Retinal pigment epithelial cell (primary cell): Measurements from ENCODE around the gene TSEN2.

Experiments used
- DNase-seq: peaks from one replicate; pipeline ENCODE4 v3.0.0-alpha.2; 2010; ENCODE audit warnings: low read depth
- H3K4me3 ChIP-seq: 2 replicates; pipeline ENCODE4 v1.5.1; 2011; ENCODE audit warnings: mild to moderate bottlenecking, low read length, control low read depth, moderate library complexity
- TF ChIP-seq, protein P1 (sequence below): conservative IDR thresholded peaks from 2 replicates; pipeline ENCODE4 v1.5.1; 2011; ENCODE audit warnings: low read depth, low read length, control low read depth, inconsistent platforms

Gene TSEN2

DNA sequence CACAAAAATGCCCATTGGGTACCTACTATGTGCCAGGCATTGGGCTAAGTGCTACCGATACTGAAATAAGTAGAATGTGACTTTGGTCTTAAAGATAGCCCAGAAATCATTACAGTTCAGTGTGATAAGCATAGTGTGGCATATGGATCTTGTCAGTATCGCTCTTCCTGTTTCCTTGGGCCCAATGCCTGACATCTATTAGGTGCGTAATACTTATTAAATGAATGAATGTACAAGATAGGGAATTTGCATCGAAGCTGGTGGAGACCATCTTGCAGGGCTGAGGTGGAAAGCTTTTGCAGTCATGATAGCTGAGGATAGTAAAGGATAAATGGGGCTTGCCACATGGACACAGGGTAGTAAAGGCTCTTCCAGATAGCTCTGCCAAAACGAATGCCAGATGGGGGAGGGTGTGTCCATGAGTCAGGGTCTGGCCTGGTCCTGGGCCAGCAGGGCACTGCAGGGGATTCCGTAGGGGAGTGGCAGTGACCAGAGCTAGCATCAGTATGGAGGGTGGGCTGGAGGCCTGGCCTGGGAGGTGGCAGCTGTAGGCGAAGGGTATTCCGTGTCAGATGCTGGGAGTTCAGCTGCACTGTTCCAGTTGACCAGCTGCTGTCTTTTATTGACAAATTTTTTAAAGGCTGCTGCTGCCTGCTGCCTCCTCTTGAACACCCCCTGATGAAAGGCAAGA is 23.5 kb downstream of the TSEN2 start:
- no peak overlapping the region for H3K4me3 ChIP-seq
- TF ChIP-seq, protein P1, sequence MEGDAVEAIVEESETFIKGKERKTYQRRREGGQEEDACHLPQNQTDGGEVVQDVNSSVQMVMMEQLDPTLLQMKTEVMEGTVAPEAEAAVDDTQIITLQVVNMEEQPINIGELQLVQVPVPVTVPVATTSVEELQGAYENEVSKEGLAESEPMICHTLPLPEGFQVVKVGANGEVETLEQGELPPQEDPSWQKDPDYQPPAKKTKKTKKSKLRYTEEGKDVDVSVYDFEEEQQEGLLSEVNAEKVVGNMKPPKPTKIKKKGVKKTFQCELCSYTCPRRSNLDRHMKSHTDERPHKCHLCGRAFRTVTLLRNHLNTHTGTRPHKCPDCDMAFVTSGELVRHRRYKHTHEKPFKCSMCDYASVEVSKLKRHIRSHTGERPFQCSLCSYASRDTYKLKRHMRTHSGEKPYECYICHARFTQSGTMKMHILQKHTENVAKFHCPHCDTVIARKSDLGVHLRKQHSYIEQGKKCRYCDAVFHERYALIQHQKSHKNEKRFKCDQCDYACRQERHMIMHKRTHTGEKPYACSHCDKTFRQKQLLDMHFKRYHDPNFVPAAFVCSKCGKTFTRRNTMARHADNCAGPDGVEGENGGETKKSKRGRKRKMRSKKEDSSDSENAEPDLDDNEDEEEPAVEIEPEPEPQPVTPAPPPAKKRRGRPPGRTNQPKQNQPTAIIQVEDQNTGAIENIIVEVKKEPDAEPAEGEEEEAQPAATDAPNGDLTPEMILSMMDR, result no peak
- no peak for DNase-seq

DNA sequence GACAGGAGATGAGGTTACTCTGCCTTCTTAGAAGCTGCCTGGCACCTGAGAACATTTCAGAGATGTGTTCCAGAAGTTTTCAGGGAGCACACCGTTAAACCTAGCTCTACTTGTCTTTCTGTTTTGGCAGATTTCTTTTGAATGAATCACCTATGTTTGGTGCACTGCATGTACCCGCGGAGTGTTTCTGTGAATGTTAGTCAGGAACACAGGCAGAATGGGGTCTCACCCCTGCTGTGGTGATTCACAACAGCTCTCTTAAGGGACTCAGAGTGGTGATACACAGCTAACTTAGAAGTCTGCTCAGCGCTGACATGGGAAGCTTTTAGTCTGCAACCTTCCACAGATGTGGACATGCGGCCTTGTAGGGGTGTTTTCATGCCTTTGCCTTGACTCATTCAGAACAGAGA is 24.0 kb downstream of the TSEN2 start:
- no peak overlapping the region for H3K4me3 ChIP-seq
- TF ChIP-seq, protein P1, result no peak
- DNase-seq, result no peak

DNA sequence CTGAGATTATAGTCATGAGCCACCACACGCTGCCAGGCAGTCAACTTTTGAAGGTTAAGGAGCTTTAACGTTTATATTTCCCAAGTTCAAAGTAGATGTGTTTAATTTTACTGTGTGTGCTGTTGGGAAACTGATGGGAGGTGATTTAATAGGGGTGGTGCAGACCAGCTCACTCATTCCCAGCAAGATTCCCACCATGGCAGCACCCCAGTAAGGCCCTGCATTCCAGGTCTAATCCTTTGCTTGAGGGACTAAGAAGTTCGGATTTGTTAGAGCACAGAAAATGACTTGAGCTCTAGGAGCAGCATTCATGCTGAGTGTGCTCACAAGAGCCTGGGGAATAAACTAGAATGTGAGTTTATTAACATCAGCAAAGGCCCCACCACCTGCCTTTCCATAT is 25.2 kb downstream of the TSEN2 start:
- TF ChIP-seq, protein P1, result no peak
- DNase-seq, result no peak
- H3K4me3 ChIP-seq, result no peak overlapping the region

DNA sequence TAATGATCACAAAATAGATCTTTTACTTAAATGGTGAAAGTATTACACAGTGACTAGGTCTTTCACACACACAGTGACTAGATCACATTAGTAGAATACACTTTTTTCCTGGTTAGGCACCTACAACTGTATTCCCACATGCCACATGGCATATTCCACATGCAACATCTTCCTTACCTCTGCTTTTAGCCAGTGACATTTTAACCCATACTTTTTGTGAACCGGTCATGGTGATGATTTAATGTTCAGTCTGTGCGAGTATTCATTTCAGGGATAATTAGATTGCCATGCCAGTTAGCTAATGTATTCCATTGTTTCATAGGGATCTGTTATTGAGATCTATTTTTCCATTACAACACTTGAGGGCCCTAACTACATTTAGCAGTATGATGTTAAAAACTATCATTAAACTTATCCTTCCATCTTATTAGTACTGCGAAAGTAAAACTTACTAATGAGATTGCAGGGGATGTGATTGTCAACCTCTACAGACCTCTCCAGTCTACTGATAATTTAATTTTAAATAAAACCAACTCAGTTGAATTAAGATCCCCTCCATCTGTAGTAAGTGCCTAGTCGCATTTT is 28.3 kb downstream of the TSEN2 start:
- no peak for DNase-seq
- H3K4me3 ChIP-seq, result no peak overlapping the region
- TF ChIP-seq, protein P1, result no peak

DNA sequence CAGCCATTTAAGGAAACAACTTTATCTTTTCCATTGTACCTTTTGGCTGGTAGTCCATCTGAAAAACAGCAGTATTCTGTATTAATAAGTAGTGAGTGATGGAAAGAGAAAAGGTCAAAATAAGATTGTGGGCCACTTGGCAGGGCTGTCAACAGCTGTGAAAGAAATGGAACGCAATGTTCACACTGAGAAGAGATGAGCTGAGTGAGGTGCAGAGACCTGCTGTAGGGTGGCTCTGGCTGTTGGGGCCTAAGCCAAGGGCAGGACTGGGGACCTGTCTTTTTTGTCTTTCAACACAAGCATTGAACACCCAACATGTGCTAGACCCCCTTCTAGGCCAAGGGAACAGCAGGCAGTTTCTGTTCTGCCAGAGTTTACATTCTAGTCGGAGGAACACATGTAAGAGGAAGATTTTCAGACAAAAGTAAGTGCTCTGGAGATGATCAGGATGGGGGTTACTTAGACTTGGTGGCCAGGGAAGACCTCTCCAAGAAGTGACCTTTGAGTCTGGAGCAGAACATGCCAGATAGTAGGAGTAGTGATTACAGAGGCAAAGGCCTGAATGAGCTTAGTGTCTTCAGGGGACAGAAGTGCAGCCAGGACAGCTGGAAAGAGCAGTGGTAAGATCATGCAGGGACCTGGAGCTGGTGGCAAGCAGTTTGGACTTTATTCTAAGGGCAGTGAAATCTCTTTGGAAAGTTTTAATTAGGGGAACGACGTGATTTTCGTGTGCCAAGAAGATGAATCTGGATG is 29.6 kb downstream of the TSEN2 start:
- TF ChIP-seq, protein P1, result no peak
- DNase-seq, result no peak
- no peak overlapping the region for H3K4me3 ChIP-seq

DNA sequence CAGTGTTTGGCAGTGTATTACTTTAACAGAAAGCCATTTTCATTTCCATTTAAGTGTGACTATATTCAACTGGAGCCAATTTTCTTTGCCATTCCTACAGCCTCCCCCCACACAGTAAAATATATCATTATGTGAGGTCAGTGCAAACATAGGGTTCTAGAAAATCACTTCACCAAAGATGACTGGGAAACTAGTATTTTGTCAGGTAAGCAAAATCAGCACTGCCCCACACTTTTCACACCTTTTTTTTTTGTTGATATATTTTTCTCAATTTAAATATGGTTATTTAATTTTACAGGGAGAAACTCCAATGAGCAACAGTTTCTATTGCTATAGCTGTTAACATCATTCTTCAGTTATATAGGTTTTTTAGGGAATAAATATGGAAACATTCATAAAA is 31.4 kb downstream of the TSEN2 start:
- TF ChIP-seq, protein P1, result no peak
- no peak overlapping the region for H3K4me3 ChIP-seq
- no peak for DNase-seq

DNA sequence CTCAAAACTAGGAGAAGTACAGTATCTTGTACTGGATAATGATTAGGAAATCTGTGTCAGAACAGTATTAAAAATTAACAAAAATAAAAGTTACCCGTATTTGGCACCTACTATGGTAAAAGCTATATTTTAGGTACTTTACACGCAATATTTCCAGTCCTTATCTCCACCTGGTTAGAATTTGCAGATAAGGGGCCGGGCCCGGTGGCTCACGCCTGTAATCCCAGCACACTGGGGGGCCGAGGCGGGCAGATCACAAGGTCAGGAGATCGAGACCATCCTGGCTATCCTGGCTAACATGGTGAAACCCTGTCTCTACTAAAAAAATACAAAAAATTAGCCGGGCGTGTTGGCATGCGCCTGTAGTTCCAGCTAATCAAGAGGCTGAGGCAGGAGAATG is 32.6 kb downstream of the TSEN2 start:
- TF ChIP-seq, protein P1, result no peak
- H3K4me3 ChIP-seq, result no peak overlapping the region

More for the DNA sequence above, 32.6 kb downstream of the TSEN2 start:
- DNase-seq, result no peak
